HG03196 (cell line): ENCODE measurements around the gene ITGAE.
"Not testable (repeated sequence)": the region's sequence is repeated elsewhere in the genome, so short reads cannot be mapped to it uniquely, and the experiment has no call there.

ENCODE experiments used
- ATAC-seq: cut with Tn5 transposase; IDR thresholded peaks from one replicate; pipeline ENCODE4 v1.9.1; 2021; ENCODE audit not compliant: unreplicated experiment

Gene ITGAE

DNA sequence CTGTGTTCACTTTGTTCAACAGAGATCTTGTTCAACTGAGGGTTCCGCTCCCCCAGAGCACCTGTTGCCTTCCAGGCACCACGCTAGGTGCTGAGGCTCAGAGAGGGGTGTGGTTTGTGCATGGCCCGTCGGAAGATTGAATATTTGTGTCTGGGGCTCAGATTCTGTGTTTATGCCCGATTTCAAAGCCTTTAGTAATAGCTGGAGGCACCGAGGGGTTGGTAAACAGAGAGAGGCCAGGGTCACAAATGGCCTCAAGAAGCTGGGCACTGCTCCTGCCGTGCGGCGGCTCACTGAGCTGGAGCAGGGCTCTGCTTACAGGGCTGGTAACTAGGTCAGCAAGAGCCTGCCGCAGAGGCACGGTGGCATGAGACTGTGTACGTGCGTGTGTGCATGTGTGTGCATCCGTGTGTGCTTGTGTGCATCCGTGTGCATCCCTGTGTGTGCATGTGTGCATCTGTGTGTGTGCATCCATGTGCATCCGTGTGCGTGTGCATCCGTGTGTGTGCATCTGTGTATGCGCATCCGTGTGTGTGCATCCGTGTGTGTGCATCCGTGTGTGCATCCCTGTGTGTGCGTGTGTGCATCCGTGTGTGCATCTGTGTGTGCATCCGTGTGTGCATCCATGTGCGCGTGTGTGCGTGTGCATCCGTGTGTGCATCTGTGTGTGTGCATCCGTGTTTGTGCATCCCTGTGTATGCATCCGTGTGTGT lies 5.4 kb downstream of the ITGAE start:
- ATAC-seq: no peak

DNA sequence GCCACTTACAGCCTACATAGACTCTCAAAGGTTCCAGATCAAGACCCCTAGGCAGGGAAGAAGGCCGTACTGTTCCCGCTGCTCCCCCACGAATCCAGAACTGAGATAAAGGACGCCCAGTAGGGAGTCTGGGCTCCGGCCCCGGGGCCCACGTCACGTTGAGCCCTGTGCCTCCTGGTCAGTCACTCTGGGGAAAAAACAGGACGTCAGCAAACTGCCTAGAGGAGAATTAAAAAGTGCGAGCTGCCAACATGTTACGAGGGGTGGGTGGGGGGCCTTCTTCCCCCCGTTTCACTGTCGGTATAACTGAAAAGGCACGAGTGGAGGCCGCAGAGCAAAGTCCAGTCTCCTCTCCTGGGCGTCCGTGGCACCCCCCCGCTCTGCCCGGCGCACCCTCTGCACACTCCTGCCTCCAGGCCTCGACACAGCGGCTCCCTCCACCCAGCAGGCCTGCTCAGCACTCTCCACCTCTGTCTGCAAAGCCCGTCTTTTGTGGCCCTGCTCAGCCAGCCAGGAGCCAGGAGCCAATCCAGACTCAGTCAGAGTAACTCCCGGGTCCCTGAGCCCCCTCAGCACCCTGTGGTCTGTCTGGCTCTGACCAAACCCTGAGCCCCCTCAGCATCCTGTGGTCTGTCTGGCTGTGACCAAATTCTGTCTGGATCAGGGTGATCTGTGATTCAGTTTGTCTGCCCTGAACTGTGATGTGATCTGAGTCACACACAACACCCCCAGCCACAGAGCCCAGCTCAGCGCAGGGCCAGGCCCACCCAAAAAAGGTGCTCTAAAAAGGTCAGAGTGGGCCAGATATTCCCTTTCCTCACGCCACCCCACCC lies 6.2 kb downstream of the ITGAE start:
- no peak for ATAC-seq

DNA sequence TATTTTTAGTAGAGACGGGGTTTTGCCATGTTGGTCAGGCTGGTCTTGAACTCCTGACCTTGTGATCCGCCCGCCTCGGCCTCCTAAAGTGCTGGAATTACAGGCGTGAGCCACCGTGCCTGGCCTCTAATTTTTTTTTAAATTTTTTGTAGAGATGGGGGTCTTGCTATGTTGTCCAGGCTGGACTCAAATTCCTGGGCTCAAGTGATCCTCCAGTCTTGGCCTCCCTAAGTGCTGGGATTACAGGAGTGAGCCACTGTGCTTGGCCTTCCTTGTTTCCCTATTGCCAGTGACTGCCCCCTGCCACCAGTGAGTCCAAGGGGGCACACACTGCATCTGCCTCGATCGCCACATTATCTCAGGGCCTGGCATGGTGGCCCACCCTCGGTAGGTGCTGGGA lies 6.8 kb downstream of the ITGAE start:
- ATAC-seq: not testable (repeated sequence)

GRCh38 chr17:3793258-3793657 lies 7.7 kb downstream of the ITGAE start:
- not testable (repeated sequence) for ATAC-seq

DNA sequence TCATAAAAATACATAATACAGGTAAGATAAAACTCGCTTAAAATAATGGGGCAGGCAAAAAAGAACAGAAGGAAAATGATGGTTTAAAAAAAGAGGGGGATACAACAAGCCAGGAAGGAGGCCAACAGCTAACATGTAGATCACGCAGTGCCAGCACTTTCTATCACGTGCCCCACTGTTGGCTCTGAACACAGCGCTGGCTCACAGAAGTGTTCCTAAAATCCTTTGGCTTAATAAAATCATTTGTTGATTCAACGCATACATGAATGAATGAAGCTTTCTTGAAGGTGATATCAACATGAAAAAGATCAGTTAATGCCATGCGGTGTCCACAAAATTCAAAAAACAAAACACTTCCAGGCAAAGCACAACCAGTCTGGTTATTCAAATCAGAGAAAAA lies 8.5 kb downstream of the ITGAE start:
- no peak for ATAC-seq

DNA sequence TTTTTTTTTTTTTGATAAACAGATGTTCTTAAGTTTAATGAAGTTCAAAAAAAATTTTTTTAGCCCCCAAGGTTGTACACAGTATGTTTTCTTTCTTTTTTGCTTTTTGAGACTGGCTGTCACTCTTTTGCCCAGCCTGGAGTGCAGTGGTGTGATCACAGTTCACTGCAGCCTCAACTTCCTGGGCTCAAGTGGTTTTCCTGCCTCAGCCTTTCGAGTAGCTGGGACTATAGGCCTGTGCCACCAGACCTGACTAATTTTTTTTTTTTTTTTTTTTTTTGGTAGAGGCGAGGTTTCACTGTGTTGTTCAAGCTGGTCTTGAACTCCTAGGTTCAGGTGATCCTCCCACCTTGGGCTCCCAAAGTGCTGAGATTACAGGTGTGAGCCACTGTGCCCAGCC lies 12.8 kb downstream of the ITGAE start:
- ATAC-seq: no peak

GRCh38 chr17:3785323-3785722 lies 15.7 kb downstream of the ITGAE start:
- not testable (repeated sequence) for ATAC-seq

DNA sequence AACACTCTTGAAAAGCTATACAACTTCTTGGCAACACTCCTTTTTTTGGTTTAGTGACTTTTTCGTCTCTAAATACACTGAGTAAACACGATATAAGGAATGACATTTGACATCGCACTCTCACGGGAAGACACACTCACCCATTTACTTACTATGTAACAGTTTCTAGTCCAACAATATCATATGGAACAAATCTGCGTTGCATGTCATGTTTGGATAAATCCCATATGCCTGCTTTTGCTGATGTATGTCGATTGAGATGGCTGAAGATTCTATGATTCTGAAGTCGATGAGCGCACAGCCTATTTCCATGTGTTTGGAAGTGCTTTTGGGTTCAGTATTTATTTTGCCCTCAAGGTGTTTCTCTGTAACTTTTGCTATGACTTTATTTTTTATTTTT lies 18.2 kb downstream of the ITGAE start:
- ATAC-seq: no peak

DNA sequence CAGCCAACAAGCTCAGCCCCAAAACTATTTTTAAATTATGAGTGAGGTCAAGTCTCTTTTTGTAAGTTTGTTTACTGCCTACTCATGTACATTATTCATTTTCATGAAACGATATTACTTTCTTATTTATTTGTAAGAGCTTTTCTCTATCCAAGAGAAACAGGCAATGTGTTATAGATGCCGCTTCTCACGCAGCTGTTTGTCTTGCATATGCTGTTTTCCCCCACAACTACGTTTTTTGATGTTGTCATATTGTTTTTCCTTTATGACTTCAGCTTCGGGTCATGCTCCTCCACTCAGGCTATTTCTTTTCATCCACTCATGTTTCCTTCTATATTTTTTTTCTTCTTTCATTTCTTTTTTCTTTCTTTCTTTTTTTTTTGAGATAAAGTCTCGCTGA lies 20.0 kb downstream of the ITGAE start:
- ATAC-seq: no peak

- ATAC-seq: no peak
Observed at GRCh38 chr17:3777366-3778120, 23.4 kb downstream of the ITGAE start.

DNA sequence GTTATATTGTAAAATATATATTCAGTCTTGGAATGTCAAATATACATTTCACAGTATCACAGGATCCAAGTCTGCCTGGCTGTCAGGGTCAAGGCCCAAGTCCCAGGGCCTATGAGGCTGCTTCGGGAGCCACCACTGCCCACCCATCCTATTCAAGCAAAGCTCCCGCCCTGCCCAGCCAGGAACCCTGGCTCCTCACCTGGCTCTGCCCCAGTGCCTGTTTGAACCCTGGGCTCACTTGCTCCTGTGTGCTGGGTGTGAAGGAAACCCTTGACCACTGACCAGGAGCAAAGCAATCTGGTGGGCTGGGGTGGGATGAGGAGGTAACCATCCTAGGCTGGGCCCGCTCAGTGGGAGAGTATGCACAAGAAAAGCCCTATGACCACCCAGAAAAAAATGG lies 27.0 kb downstream of the ITGAE start:
- no peak for ATAC-seq

GRCh38 chr17:3773511-3773910 lies 27.5 kb downstream of the ITGAE start:
- no peak for ATAC-seq

DNA sequence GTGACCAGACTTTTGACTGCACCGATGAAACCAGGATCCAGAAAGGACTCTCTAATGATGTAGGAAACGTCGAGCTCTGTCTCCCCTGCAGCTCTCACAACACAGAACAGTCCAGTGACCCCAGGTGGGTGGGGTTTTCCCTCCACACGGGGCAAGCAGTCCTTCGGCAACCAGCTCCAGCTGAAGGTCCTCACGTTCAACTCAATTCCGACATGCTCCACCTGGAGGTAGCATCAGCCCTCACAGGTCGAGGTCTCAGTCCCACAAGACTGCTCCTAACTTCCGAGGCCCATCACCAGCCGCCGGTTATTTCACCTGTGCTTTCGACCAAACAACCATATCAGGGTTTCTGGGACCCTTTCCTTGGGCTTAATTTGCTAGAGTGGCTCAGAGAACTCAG lies 28.2 kb downstream of the ITGAE start:
- ATAC-seq: no peak

GRCh38 chr17:3771140-3771539 lies 29.8 kb downstream of the ITGAE start:
- no peak for ATAC-seq

GRCh38 chr17:3770466-3770865 lies 30.5 kb downstream of the ITGAE start:
- ATAC-seq: no peak

GRCh38 chr17:3768769-3769168 lies 32.2 kb downstream of the ITGAE start:
- no peak for ATAC-seq

- no peak for ATAC-seq
Observed at GRCh38 chr17:3768341-3768740, 32.6 kb downstream of the ITGAE start.

DNA sequence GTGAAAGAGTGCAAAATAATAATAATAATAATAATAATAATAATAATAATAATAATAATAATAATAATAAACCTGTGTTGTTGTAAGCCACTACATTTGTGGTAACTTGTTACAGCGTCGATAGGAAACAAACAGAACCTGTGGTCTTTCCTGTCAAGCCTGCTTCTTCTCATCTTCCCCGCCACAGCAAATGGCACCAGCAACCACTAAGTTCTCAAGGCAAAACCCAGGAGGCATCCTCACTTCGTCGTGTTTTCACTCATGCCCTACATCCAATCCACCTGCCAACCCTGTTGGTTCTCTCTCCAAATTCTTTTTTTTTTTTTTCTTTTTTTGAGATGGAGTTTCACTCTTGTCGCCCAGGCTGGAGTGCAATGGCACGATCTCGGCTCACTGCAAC lies 34.2 kb downstream of the ITGAE start:
- ATAC-seq: no peak

- no peak for ATAC-seq
Observed at GRCh38 chr17:3765981-3766380, 35.0 kb downstream of the ITGAE start.

DNA sequence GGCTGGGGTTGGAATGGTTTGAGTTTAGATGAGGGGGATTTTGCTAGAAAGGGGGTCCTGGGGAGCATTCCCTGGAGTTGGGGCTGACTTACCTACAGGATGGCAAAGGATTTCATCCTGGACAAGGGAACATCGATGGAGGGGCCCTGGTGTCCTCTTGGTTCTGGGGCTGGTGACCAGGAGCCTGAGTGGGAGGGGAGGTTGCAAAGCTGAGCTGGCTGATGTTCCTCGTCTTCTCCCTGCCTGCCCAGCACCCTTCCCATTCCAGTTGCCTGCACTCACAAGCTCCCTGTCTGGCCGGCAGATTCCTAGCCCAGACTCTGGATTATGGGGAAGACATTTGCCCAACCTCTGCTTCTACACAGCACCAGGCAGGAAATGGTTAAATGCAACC lies 37.2 kb downstream of the ITGAE start:
- no peak for ATAC-seq

DNA sequence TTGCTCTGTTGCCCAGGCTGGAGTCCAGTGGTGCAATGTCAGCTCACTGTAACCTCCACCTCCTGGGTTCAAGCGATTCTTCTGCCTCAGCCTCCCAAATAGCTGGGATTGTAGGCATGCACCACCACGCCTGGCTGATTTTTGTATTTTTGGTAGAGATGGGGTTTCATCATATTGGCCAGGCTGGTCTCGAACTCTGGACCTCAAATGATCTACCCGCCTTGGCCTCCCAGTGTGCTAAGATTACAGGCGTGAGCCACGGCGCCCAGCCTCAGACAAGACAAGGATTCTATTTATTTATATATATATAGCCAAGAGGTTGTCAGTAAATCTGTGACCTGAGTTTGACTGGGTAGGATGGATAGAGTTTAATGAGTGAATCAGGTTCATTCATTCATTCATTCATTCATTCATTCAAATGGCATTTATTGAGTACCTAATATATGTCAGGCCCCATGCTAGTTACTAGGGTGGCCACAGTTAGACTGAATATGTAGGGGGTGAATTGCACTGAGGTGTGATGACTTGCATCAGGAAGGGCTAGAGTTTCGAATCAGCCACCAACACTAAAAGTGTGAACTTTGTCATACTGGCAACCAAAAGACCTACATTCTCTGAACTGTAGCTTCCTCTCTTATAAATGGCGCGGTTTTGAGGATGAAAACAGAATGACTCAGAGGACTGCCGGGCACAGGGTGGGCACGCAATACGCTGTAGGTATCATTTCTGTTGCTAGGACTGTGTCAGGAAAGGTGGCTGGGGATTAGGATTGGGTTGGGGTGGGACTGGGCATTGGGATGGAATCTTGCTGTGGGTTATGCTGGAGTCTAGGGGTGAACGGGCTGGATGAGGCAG lies 37.8 kb downstream of the ITGAE start:
- ATAC-seq: peak; percentile 74
